Erythroblast (primary cell): ENCODE data around the gene IMMP2L.

ENCODE experiments used
- GATA1 ChIP-seq: IDR thresholded peaks from 2 replicates; pipeline ENCODE4 v1.6.1; 2011; ENCODE audit warnings: low read depth, mild to moderate bottlenecking, control low read depth, low read length, moderate library complexity
- POLR2A ChIP-seq: IDR thresholded peaks from 2 replicates; pipeline ENCODE4 v1.6.1; 2011; ENCODE audit warnings: mild to moderate bottlenecking, low read length

DNA sequence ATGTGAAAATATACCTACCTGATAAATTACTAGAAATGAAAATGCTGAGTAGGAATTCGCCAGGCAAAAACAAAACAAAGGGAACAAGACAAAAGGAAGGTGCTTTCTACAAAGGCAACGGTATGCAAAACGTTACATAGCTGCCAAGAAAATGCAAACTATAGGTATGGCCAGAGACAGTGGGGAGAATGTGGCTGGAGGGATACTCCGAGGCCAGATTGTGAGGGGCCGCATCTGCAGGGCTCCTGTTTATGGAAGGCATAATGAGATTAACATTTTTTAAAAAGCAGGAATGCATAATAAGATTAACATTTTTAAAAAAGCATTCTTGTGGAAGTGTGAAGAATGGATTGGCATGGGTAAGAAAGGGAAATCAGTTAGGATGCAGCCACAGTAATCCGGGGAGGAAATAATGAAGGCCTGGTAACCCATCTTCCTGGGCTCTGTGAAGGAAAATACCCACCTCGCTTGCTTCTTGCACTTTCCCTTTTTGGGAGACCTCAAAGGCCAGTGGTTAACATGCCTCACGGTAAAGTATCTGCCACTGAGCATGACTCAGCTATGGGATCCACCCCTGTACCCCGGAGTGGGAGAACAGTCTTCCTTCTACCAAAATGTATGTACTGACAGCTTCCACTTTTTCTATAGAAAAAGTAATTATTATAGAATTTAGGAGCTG is 617.2 kb downstream of the IMMP2L start:
- TF ChIP-seq POLR2A (no peak), GATA1 (no peak)
